ENCODE measurements around the gene CRNKL1. TPM values are rescaled to one million over a fixed set of nuclear protein-coding genes. Genes with fewer than 3 reads are reported as not detected.

CRNKL1 gene
- total RNA-seq, 2 experiments from 2014 or later, result 21.1 to 23.3 TPM

GRCh38 chr20:20021835-20022234, 30.4 kb downstream of the CRNKL1 start:
- ATAC-seq (no peak), DNase-seq (no peak)
- POLR2A ChIA-PET, result interaction anchor here (1.0 kb wide), 1 partner anchor 30 kb away, joined by 3 read pairs; the partner anchor contains the start of genes CFAP61 and CRNKL1
- Mint-ChIP-seq H3K4me3 (peak overlapping the region; percentile 28), H3K27me3 (no peaks in the 10 kb centered on the region), H3K9me3 (no peaks in the 10 kb centered on the region), H3K36me3 (ENCODE audit: low read depth) (peaks cover 57% of the 10 kb centered on the region), H3K27ac (peak overlapping the region; percentile 86), H3K4me1 (ENCODE audit: low read depth) (peaks cover 64% of the 10 kb centered on the region)
- intact Hi-C loops (cut with micrococcal nuclease), result no loop called here
- no peak for TF ChIP-seq CTCF (IDR thresholded peaks at IDR 0.05)
- CTCF ChIA-PET, result interaction anchor here (1.0 kb wide), 1 partner anchor 30 kb away, joined by 4 read pairs; the partner anchor contains the start of genes CFAP61 and CRNKL1

- TF ChIP-seq CTCF (IDR thresholded peaks at IDR 0.05), result no peak
- CTCF ChIA-PET, result no interaction called here
Observed at GRCh38 chr20:20020908-20021307, 31.4 kb downstream of the CRNKL1 start.

GRCh38 chr20:20019123-20019522, 33.1 kb downstream of the CRNKL1 start:
- ATAC-seq (no peak), DNase-seq (no peak)
- CTCF ChIA-PET, result interaction anchor here (1.1 kb wide), 1 partner anchor 26 kb away, joined by 3 read pairs; no protein-coding TSS in a partner anchor
- Mint-ChIP-seq H3K36me3 (ENCODE audit: low read depth) (peaks cover 42% of the 10 kb centered on the region), H3K4me1 (ENCODE audit: low read depth) (peaks cover 62% of the 10 kb centered on the region), H3K4me3 (peak overlapping the region; percentile 85), H3K9me3 (no peaks in the 10 kb centered on the region), H3K27me3 (no peaks in the 10 kb centered on the region), H3K27ac (peak overlapping the region; percentile 73)
- POLR2A ChIA-PET, result interaction anchor here (1.0 kb wide), 1 partner anchor 12 kb away, joined by 3 read pairs; no protein-coding TSS in a partner anchor
- TF ChIP-seq CTCF (IDR thresholded peaks at IDR 0.05), result no peak
- intact Hi-C loops (cut with micrococcal nuclease), result no loop called here

More at GRCh38 chr20:20020908-20021307, 31.4 kb downstream of the CRNKL1 start:
- intact Hi-C loops (cut with micrococcal nuclease), result no loop called here
- Mint-ChIP-seq H3K4me3 (peak overlapping the region; percentile 63), H3K36me3 (ENCODE audit: low read depth) (peaks cover 52% of the 10 kb centered on the region), H3K9me3 (no peaks in the 10 kb centered on the region), H3K4me1 (ENCODE audit: low read depth) (peaks cover 68% of the 10 kb centered on the region), H3K27me3 (no peaks in the 10 kb centered on the region), H3K27ac (peak overlapping the region; percentile 86)
- DNase-seq (peak; percentile 21), ATAC-seq (no peak)
- POLR2A ChIA-PET, result interaction anchor here (1.0 to 1.3 kb wide), 2 partner anchors 8 to 18 kb away, joined by 3 to 4 read pairs; no protein-coding TSS in a partner anchor

GRCh38 chr20:20018366-20018765, 33.9 kb downstream of the CRNKL1 start:
- Mint-ChIP-seq H3K4me3 (peak overlapping the region; percentile 85), H3K4me1 (ENCODE audit: low read depth) (peaks cover 57% of the 10 kb centered on the region), H3K36me3 (ENCODE audit: low read depth) (peaks cover 34% of the 10 kb centered on the region), H3K27ac (peak overlapping the region; percentile 84), H3K27me3 (no peaks in the 10 kb centered on the region), H3K9me3 (no peaks in the 10 kb centered on the region)
- CTCF ChIA-PET, result interaction anchor here (0.7 to 2.1 kb wide), 2 partner anchors 15 to 34 kb away, joined by 3 to 10 read pairs; partner anchors contain the start of genes CFAP61 and CRNKL1
- POLR2A ChIA-PET, result interaction anchor here (1.3 to 2.1 kb wide), 4 partner anchors 11 to 34 kb away, joined by 4 to 15 read pairs (median 7); partner anchors contain the start of genes CFAP61 and CRNKL1
- intact Hi-C loops (cut with micrococcal nuclease), result no loop called here
- no peak for ATAC-seq
- no peak for TF ChIP-seq CTCF (IDR thresholded peaks at IDR 0.05)
- no peak for DNase-seq

- H3K27me3 Mint-ChIP-seq, result no peaks in the 10 kb centered on the region
- no peak for TF ChIP-seq CTCF (IDR thresholded peaks at IDR 0.05)
- peak; percentile 43 for DNase-seq
- ChIA-PET CTCF (interaction anchor here (0.7 to 2.1 kb wide), 3 partner anchors 9 to 35 kb away, joined by 3 to 11 read pairs (median 10); partner anchors contain the start of genes CFAP61 and CRNKL1), POLR2A (interaction anchor here (1.3 to 2.1 kb wide), 4 partner anchors 12 to 34 kb away, joined by 4 to 15 read pairs (median 7); partner anchors contain the start of genes CFAP61 and CRNKL1)
- peaks cover 56% of the 10 kb centered on the region for H3K4me1 Mint-ChIP-seq (ENCODE audit: low read depth)
- intact Hi-C loops (cut with micrococcal nuclease), result loop anchor here (2.0 kb wide), 1 partner anchor 35 kb away; the partner anchor contains the start of genes CFAP61 and CRNKL1
- H3K27ac Mint-ChIP-seq, result peak overlapping the region; percentile 84
- peaks cover 33% of the 10 kb centered on the region for H3K36me3 Mint-ChIP-seq (ENCODE audit: low read depth)
- no peaks in the 10 kb centered on the region for H3K9me3 Mint-ChIP-seq
- peak; percentile 26 for ATAC-seq
- H3K4me3 Mint-ChIP-seq, result peak overlapping the region; percentile 85
Observed at GRCh38 chr20:20017844-20018185, 34.5 kb downstream of the CRNKL1 start.
